ENCODE measurements around the gene CEP55. TPM values are rescaled to one million over a fixed set of nuclear protein-coding genes. Genes with fewer than 3 reads are reported as not detected.

CEP55 gene
- total RNA-seq, 1 donor from 2014 or later: 0.35 TPM

DNA sequence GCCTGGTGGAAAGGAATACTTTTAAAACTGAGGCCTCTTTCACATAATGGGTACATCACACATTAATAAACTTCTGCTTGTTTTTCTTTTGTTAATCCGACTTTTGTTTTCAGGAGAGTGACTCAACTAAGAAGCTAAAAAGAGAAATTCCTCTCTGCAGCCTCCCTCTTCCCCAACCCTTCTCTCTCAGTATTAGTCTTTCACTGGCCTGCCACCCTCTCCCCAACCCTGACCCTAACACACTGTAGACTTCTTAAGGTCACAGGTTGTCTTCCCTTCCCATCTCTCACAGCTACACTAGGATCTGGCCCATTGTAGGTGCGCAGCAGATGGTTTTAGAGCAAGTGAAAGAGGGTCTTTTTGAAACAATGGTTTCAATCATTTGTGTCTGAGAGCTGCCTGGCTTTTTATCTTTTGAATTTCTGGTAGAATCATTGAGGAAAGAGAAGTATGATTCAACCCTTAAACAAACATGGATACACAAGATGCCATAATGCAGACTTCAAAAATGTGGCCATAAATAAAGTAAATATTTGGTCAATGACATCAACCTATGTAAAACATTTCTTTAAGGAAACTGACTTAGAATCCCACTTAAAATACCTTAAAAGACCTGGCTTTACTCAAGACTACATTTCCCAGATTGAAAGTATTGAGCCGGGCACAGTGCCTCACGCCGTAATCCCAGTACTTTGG, 52.1 kb downstream of the CEP55 start:
- Histone ChIP-seq H3K9me3 (no peaks in the 10 kb centered on the region), H3K4me1 (no peaks in the 10 kb centered on the region), H3K4me3 (no peak overlapping the region), H3K36me3 (no peaks in the 10 kb centered on the region), H3K27me3 (no peaks in the 10 kb centered on the region), H3K27ac (no peak overlapping the region)
- intact Hi-C loops (cut with DNase I): no loop called here
- TF ChIP-seq, protein P1, sequence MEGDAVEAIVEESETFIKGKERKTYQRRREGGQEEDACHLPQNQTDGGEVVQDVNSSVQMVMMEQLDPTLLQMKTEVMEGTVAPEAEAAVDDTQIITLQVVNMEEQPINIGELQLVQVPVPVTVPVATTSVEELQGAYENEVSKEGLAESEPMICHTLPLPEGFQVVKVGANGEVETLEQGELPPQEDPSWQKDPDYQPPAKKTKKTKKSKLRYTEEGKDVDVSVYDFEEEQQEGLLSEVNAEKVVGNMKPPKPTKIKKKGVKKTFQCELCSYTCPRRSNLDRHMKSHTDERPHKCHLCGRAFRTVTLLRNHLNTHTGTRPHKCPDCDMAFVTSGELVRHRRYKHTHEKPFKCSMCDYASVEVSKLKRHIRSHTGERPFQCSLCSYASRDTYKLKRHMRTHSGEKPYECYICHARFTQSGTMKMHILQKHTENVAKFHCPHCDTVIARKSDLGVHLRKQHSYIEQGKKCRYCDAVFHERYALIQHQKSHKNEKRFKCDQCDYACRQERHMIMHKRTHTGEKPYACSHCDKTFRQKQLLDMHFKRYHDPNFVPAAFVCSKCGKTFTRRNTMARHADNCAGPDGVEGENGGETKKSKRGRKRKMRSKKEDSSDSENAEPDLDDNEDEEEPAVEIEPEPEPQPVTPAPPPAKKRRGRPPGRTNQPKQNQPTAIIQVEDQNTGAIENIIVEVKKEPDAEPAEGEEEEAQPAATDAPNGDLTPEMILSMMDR (IDR thresholded peaks at IDR 0.05): no peak
- no peak for ATAC-seq
- no peak for DNase-seq

DNA sequence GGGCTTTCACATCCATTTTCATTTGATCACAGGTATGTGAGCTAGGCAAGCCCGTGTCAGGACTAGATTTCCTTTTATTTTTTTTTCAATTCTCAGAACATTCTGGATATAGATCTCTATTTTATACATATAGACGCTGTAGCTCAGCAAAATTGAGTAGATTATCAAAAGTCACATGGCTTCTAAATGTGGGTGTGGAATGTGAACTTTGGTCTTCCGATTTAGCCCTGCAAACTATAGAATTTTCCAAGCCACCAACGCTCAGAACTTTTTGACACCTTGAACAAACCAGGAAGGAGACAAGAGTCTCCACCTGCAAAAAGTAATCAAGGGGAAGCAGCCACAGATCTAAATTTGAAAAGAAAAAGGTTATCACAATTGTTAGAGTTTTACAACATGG, 54.2 kb downstream of the CEP55 start:
- no peak overlapping the region for H3K4me3 ChIP-seq
- no peaks in the 10 kb centered on the region for H3K4me1 ChIP-seq
- no peaks in the 10 kb centered on the region for H3K36me3 ChIP-seq
- intact Hi-C loops (cut with DNase I): loop anchor here (10.0 kb wide), 1 partner anchor 124 kb away; no protein-coding TSS in a partner anchor
- DNase-seq (no peak), ATAC-seq (no peak)
- TF ChIP-seq, protein P1 (IDR thresholded peaks at IDR 0.05): no peak
- H3K27ac ChIP-seq: no peak overlapping the region
- no peaks in the 10 kb centered on the region for H3K27me3 ChIP-seq
- no peaks in the 10 kb centered on the region for H3K9me3 ChIP-seq

DNA sequence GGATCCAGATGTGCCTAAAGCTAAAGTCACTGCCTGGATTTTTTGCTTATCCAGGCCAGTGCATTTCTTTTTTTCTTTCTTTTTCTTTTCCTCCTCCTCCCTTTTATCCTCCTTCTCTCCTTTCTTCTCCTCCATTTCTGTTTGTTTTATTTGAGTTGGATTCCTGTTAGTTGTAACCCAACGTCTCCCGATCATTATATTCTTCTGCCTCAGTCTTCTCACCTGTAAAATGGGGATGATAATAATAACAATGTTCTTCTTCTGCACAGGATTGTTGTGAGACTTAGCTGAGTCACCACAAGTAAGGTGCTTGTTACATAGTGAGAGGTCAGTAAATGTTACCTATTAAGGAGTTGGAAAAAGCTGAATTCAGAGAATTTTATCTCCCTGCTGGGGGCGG, 56.4 kb downstream of the CEP55 start:
- no peak for ATAC-seq
- intact Hi-C loops (cut with DNase I): loop anchor here (10.0 kb wide), 1 partner anchor 122 kb away; no protein-coding TSS in a partner anchor
- no peaks in the 10 kb centered on the region for H3K36me3 ChIP-seq

DNA sequence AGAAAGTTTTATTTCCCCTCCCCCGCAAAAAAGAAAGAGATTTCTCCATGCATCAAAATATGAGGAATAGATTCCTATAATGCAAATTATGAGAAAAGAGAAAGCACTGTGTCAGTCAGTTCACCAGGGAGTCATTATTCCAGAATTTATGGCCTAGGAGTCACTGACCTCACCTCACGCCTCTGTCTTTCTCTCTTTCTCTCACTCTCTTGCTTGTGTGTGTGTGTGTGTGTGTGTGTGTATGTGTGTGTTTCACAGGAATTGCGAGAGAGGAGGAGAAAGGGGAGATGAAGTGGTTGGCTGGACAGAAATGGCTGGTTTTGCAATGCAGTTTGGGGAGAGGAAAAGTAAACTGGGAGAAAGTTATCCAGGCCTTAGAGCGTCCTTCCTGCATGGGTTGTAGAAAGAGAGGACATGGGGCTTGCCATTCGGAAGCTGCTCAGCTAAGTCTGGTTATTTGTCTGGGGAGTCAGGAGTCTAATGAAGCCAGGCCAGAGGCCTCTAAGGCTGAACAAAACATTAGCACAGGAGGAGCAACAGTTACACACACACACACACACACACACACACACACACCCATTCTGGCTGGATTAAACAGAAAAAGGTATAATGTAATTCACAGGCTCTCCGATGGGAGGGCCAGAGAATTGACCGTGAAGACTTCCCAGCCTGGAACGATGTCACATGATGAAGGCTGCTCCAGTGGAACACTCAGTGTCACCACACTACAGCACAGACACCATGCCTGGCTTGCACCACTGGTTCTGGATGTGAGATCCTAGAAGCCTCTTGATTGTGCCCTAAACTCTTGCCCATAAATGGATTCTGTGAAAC, 57.3 kb downstream of the CEP55 start:
- no peak for DNase-seq
- Histone ChIP-seq H3K4me1 (no peaks in the 10 kb centered on the region), H3K4me3 (no peak overlapping the region), H3K36me3 (no peaks in the 10 kb centered on the region), H3K27me3 (no peaks in the 10 kb centered on the region), H3K9me3 (no peaks in the 10 kb centered on the region), H3K27ac (no peak overlapping the region)
- intact Hi-C loops (cut with DNase I): loop anchor here (10.0 kb wide), 1 partner anchor 121 kb away; no protein-coding TSS in a partner anchor
- no peak for ATAC-seq
- TF ChIP-seq, protein P1 (IDR thresholded peaks at IDR 0.05): no peak

More for the DNA sequence above, 56.4 kb downstream of the CEP55 start:
- Histone ChIP-seq H3K4me1 (no peaks in the 10 kb centered on the region), H3K27ac (no peak overlapping the region), H3K27me3 (no peaks in the 10 kb centered on the region), H3K9me3 (no peaks in the 10 kb centered on the region), H3K4me3 (no peak overlapping the region)
- DNase-seq: no peak
- TF ChIP-seq, protein P1 (IDR thresholded peaks at IDR 0.05): no peak

DNA sequence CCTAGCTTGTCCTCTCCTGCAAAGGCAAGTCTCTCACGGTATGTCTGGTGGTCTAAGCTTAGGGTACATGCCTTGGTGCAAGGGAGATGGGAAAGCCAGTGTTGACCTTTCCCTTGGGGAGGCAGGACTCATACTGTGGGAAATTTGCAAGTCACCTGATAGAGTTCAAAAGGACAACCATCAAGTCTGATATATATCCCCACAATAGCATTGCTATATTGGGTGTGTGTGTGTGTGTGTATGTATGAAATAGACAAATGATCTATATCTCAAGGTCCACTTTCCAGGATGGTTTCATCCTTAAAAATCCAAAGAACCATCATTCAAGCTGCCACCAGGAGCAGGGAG, 57.9 kb downstream of the CEP55 start:
- DNase-seq: no peak
- Histone ChIP-seq H3K27me3 (no peaks in the 10 kb centered on the region), H3K4me3 (no peak overlapping the region), H3K4me1 (no peaks in the 10 kb centered on the region), H3K36me3 (no peaks in the 10 kb centered on the region), H3K27ac (no peak overlapping the region), H3K9me3 (no peaks in the 10 kb centered on the region)
- intact Hi-C loops (cut with DNase I): loop anchor here (10.0 kb wide), 1 partner anchor 121 kb away; no protein-coding TSS in a partner anchor
- no peak for ATAC-seq
- TF ChIP-seq, protein P1 (IDR thresholded peaks at IDR 0.05): no peak

Measured in upper lobe of right lung (tissue), 1 donor.